ELR (cell line): ENCODE measurements around the gene SAPCD2.
"Not testable (repeated sequence)": the region's sequence is repeated elsewhere in the genome, so short reads cannot be mapped to it uniquely, and the experiment has no call there.

Experiments used
- DNase-seq: peaks from one replicate; pipeline ENCODE4 v3.0.0-alpha.2; 2015; ENCODE audit warnings: low read depth

Gene SAPCD2

DNA sequence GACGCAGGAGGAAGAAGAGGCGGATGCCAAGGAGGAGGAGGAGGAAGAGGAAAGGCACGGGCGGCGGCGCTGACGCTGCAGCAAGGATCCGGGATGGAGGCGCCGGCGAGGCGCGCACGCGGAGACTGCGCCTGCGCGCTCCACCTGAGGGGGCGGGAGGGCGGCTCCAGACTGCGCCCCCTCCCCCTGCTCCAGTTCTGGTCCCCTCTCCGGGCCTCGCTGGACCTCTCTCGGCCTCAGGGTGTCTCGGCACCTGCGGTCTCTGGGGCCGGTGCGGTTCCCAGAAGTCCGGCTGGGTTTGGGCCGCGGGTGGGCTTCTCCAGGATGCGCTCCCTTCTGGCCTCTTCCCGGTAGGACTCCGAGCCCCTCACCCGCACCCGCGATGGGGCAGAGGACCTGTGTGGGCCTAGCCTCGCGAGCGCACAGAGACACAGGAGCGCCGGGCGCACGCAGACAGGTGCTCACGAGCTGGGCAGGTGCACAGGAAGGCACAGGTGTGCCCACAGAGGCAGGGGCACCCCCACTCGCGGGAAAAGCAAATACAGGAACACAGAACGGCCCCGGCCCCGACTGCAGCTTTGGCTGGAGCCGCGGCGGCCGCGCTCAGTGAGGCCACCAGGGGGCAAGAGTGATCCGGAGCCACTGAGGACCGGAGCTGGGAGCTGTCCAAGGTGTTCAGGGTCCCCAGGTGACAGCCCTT lies 24.1 kb downstream of the SAPCD2 start, which contains the start of gene NPDC1:
Gene NPDC1 (minus strand): TSS at position 90 of the 700 bp plus-strand sequence. CDS start 188 bp downstream, outside the sequence.
- peak; percentile 82 for DNase-seq

DNA sequence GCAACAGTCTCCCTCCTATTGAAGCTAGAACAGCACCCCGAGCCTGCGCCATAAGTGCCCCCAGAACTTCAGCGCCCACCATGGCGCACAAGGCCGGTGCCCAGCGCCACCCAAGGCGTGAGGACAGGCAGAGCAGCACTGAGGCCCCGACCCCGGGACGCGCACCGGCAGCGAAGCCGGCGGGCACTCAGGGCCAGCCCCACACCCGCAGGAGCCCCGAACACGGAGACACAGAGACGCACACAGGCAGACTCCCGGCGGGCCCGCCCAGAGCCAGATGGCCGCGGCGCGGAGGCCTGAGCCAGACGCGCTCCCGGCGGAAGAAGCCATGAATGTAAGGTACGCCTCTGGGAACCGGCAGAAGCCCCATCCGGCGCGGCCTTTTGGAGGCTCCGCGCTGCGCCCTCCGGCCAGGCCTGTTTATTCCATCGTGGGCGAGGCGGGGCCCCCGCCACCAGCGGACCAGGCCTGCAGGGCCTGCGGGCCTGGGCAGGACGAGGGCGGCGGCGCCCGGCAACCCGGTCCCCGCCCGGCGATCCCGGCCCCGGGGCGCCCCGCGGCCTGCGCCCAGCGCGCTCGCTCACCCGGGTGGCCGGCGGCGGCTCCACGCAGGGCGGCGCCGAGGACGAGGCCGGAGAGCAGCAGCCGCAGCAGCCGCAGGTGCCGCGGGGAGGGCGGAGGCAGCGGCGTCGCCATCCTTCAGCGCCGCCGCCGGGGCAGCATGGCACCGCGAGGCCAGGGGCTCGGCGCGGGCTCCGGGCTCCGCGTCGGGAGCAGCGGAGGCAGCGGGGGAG lies 24.9 kb downstream of the SAPCD2 start:
- peak; percentile 72 for DNase-seq

GRCh38 chr9:137044502-137045177 lies 25.7 kb downstream of the SAPCD2 start:
- no peak for DNase-seq

GRCh38 chr9:137044037-137044436 lies 26.3 kb downstream of the SAPCD2 start:
- DNase-seq: no peak

- DNase-seq: no peak
These were observed 27.3 kb downstream of the SAPCD2 start for GRCh38 chr9:137042751-137043727.

DNA sequence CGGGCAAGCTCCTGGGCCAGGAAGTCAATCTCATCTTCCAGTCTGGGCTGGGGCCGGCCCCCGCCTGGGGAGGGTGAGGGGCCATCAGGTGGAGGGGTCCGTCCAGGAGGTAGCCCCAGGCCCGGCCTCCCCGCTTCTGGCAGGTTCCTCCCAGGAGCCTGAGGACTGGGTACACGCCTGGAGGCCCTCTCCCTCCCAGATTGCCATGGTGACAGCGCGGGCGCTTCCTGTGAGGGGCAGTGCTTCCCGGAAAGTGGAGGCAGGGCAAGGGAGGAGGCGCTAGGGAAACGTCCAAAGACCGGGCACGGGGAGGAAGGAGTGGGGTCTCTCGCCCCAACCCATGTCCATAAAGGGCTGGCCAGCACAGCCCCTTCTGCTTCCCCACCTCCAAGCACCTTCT lies 29.2 kb downstream of the SAPCD2 start:
- no peak for DNase-seq

- no peak for DNase-seq
These were observed 29.8 kb downstream of the SAPCD2 start for GRCh38 chr9:137040568-137040967.

- DNase-seq: no peak
These were observed 30.6 kb downstream of the SAPCD2 start for GRCh38 chr9:137039611-137040366.

GRCh38 chr9:137038916-137039315 lies 31.4 kb downstream of the SAPCD2 start:
- DNase-seq: no peak

DNA sequence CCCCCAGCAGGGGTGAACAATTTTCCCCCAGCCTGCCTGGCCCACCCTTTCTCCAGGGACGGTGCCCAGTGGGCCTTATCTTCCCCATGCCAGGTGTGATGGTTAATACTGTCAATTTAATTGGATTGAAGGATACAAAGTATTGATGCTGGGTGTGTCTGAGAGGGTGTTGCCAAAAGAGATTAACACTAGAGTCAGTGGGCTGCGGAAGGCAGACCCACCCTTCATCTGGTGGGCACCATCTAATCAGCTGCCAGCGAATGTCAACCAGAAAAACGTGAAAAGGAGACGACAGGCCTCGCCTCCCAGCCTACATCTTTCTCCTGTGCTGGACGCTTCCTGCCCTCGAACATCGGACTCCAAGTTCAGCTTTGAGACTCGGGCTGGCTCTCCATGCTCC lies 32.9 kb downstream of the SAPCD2 start:
- DNase-seq: no peak

GRCh38 chr9:137037035-137037434 lies 33.3 kb downstream of the SAPCD2 start:
- DNase-seq: no peak

- no peak for DNase-seq
These were observed 34.4 kb downstream of the SAPCD2 start for GRCh38 chr9:137035937-137036336.

GRCh38 chr9:137035507-137035834 lies 34.9 kb downstream of the SAPCD2 start:
- DNase-seq: no peak

GRCh38 chr9:137034709-137035506 lies 35.4 kb downstream of the SAPCD2 start:
- peak; percentile 84 for DNase-seq

GRCh38 chr9:137034039-137034708 lies 36.2 kb downstream of the SAPCD2 start:
- no peak for DNase-seq

DNA sequence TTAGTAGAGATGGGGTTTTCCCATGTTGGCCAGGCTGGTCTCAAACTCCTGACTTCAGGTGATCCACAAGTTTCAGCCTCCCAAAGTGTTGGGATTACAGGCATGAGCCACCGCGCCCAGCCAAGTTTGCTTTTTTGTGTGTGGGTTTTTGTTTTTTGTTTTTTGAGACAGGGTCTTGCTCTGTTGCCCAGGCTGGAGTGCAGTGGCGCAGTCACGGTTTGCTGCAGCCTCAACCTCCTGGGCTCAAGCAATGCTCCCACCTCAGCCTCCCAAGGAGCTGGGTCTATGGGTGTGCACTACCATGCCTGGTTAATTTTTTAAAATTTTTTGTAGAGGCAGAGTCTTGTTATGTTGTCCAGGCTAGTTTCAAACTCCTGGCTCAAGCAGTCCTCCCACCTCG lies 36.9 kb downstream of the SAPCD2 start:
- not testable (repeated sequence) for DNase-seq

- no peak for DNase-seq
These were observed 37.5 kb downstream of the SAPCD2 start for GRCh38 chr9:137032858-137033257.

DNA sequence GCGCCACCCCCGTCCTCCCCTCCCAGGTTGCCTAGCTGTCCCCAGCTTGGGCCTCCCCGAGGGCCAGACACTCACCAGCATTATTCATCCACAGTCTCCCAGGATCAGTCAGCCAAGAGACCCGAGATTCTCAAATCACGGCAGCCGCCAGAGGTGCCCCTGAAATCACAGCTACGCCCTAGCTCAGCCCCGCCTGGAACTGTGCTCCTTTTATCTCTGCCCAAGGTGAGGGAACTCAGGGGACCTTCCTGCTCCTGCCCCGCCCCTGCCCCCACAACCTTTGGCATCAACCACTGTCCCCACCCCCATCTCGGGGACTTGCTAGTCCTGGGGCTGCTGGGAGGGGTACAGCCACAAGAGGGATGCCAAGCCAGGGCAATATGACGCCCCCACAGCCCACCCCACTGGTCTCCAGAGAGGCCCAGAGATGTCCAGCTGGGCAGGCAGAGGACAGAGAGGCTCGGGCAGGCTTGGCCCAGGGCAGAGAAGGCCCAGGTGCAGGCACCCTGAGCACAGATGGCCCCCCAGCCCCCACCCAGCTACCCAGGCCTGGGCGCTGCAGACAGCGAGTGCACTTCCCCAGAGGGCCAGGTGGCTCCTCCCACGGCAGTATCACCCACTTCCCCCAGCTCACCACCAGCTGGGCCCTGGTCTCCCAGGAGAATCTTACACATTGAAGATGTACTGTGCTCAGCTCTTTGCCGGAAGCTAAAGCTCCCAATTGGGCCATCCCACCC lies 38.3 kb downstream of the SAPCD2 start, which contains the start of gene FUT7:
Gene FUT7 (minus strand): TSS at position 185 of the 737 bp plus-strand sequence. CDS start 97 bp downstream, at position 88.
- no peak for DNase-seq
